GM12865 (cell line): ENCODE results near the gene APOM.

Experiments used
- DNase-seq: peaks from one replicate; pipeline ENCODE4 v3.0.0; 2010; ENCODE audit warnings: low read depth
- H3K4me3 ChIP-seq: 2 replicates; pipeline ENCODE4 v1.5.1; 2011; ENCODE audit warnings: mild to moderate bottlenecking, low read depth, low read length, control low read depth
- CTCF ChIP-seq: IDR thresholded peaks from 2 replicates; pipeline ENCODE4 v1.5.1; 2011; ENCODE audit warnings: low read length, control low read depth, low read depth, inconsistent platforms; ENCODE audit not compliant: insufficient read depth; ENCODE audit errors: missing control alignments

APOM gene

GRCh38 chr6:31681135-31681671, 25.5 kb downstream of the APOM start:
- peak; percentile 56 for DNase-seq
- peak; percentile 11 for TF ChIP-seq CTCF
- H3K4me3 ChIP-seq: peak overlapping the region; percentile 72

GRCh38 chr6:31683591-31683990, 27.9 kb downstream of the APOM start:
- no peak for TF ChIP-seq CTCF
- DNase-seq: no peak
- H3K4me3 ChIP-seq: no peak overlapping the region

GRCh38 chr6:31686483-31686882, 30.8 kb downstream of the APOM start:
- no peak overlapping the region for H3K4me3 ChIP-seq
- no peak for DNase-seq
- no peak for TF ChIP-seq CTCF

GRCh38 chr6:31687321-31687720, 31.6 kb downstream of the APOM start:
- H3K4me3 ChIP-seq: no peak overlapping the region
- no peak for DNase-seq
- no peak for TF ChIP-seq CTCF

GRCh38 chr6:31687860-31688693, 32.4 kb downstream of the APOM start:
- no peak overlapping the region for H3K4me3 ChIP-seq
- DNase-seq: no peak
- TF ChIP-seq CTCF: no peak

GRCh38 chr6:31689249-31690110, 33.8 kb downstream of the APOM start:
- TF ChIP-seq CTCF: peak; percentile 52
- H3K4me3 ChIP-seq: no peak overlapping the region
- no peak for DNase-seq
